Measurements from ENCODE around the gene ANKS1B. TPM values are rescaled to one million over a fixed set of nuclear protein-coding genes. Genes with fewer than 3 reads are reported as not detected.

ANKS1B gene
- total RNA-seq, 1 experiment from 2014 or later: 0.54 TPM

GRCh38 chr12:98719515-98720504 is 1264.9 kb downstream of the ANKS1B start:
- Histone ChIP-seq H4K20me1 (ENCODE audit: insufficient read depth) (no peaks in the 10 kb centered on the region), H2AFZ (ENCODE audit: low read depth, low read length, poor library complexity, severe bottlenecking) (no peak overlapping the region), H3K79me2 (ENCODE audit: insufficient read depth, low read length) (no peaks in the 10 kb centered on the region), H3K9me3 (ENCODE audit: control insufficient read depth in 1 of 2, insufficient read depth in 1 of 2, low read depth in 1 of 2, low read length in 2 of 2) (no peaks in the 10 kb centered on the region), H3K27ac (ENCODE audit: low read depth, low read length) (no peak overlapping the region), H3K9me2 (ENCODE audit: insufficient read depth) (no peaks in the 10 kb centered on the region), H3K4me3 (replicated peaks in 1 of 2; ENCODE audit: low read depth in 1 of 2, low read length in 2 of 2) (no peak overlapping the region), H3K9ac (ENCODE audit: low read length) (no peak overlapping the region), H3K27me3 (ENCODE audit: insufficient read depth, low read length) (no peaks in the 10 kb centered on the region), H3K4me1 (ENCODE audit: control insufficient read depth in 1 of 2, insufficient read depth in 2 of 2, low read length in 2 of 2) (no peaks in the 10 kb centered on the region), H3K4me2 (ENCODE audit: low read length) (no peak overlapping the region), H3K36me3 (ENCODE audit: control insufficient read depth in 1 of 2, insufficient read depth in 2 of 2, low read length in 2 of 2) (peaks cover 0 to 18% of the 10 kb centered on the region in 2 experiments; a peak in 2 of 4 replicates)
- RAD21 ChIA-PET (ENCODE audit: low non-redundant PET in 1 of 2, low total read pairs in 2 of 2, uncharacterized antibody in 2 of 2, unreplicated experiment in 2 of 2): no interaction called here
- no peak for TF ChIP-seq TCF7L2 (IDR thresholded peaks at IDR 0.05; ENCODE audit: borderline replicate concordance, extremely low read depth, insufficient read depth, insufficient read length)
- no peak for TF ChIP-seq CEBPB (IDR thresholded peaks at IDR 0.05; ENCODE audit: low read depth)
- no peak for TF ChIP-seq ATF3 (IDR thresholded peaks at IDR 0.05)
- TF ChIP-seq ELF1 (IDR thresholded peaks at IDR 0.05; ENCODE audit: borderline replicate concordance, low read depth): no peak
- no peak for TF ChIP-seq ZFX (IDR thresholded peaks at IDR 0.05)
- TF ChIP-seq SP1 (IDR thresholded peaks at IDR 0.05; ENCODE audit: low read depth): no peak
- DNase-seq (ENCODE audit: low read depth, low spot score): no peak
- BruUV-seq (replicated peaks): no TSS peak
- intact Hi-C loops (cut with micrococcal nuclease): no loop called here
- POLR2A ChIA-PET: no interaction called here
- ATAC-seq: no peak
- CTCF ChIA-PET: no interaction called here

- Histone ChIP-seq H3K9ac (ENCODE audit: low read length) (no peak overlapping the region), H3K4me3 (replicated peaks in 1 of 2; ENCODE audit: low read depth in 1 of 2, low read length in 2 of 2) (no peak overlapping the region), H3K4me1 (ENCODE audit: control insufficient read depth in 1 of 2, insufficient read depth in 2 of 2, low read length in 2 of 2) (no peaks in the 10 kb centered on the region), H3K27ac (ENCODE audit: low read depth, low read length) (no peak overlapping the region), H3K9me3 (ENCODE audit: control insufficient read depth in 1 of 2, insufficient read depth in 1 of 2, low read depth in 1 of 2, low read length in 2 of 2) (no peaks in the 10 kb centered on the region), H3K36me3 (ENCODE audit: control insufficient read depth in 1 of 2, insufficient read depth in 2 of 2, low read length in 2 of 2) (peaks cover 0 to 3% of the 10 kb centered on the region in 2 experiments; a peak in 1 of 4 replicates), H3K79me2 (ENCODE audit: insufficient read depth, low read length) (no peaks in the 10 kb centered on the region), H2AFZ (ENCODE audit: low read depth, low read length, poor library complexity, severe bottlenecking) (no peak overlapping the region), H3K9me2 (ENCODE audit: insufficient read depth) (no peaks in the 10 kb centered on the region), H3K4me2 (ENCODE audit: low read length) (no peak overlapping the region), H3K27me3 (ENCODE audit: insufficient read depth, low read length) (no peaks in the 10 kb centered on the region), H4K20me1 (ENCODE audit: insufficient read depth) (no peaks in the 10 kb centered on the region)
- RAD21 ChIA-PET (ENCODE audit: low non-redundant PET in 1 of 2, low total read pairs in 2 of 2, uncharacterized antibody in 2 of 2, unreplicated experiment in 2 of 2): no interaction called here
- TF ChIP-seq FOSL1 (IDR thresholded peaks at IDR 0.05; ENCODE audit: low read depth) (no peak), ZBTB33 (IDR thresholded peaks at IDR 0.05; ENCODE audit: extremely low read depth, insufficient replicate concordance, low read length) (no peak), CBX3 (IDR thresholded peaks at IDR 0.05; ENCODE audit: low read depth) (no peak), ATF3 (IDR thresholded peaks at IDR 0.05) (no peak), JUND (IDR thresholded peaks at IDR 0.05) (no peak), SP1 (IDR thresholded peaks at IDR 0.05; ENCODE audit: low read depth) (no peak), YY1 (IDR thresholded peaks at IDR 0.05; ENCODE audit: extremely low read depth, insufficient replicate concordance, low read depth, low read length) (no peak), POLR2A (IDR thresholded peaks at IDR 0.05; ENCODE audit: borderline replicate concordance, extremely low read depth, insufficient read depth, insufficient read length) (no peak), EGR1 (IDR thresholded peaks at IDR 0.05; ENCODE audit: low read depth) (no peak)
- POLR2A ChIA-PET: no interaction called here
- no TSS peak for BruUV-seq (replicated peaks)
- CTCF ChIA-PET: no interaction called here
- intact Hi-C loops (cut with micrococcal nuclease): no loop called here
- no peak for ATAC-seq
- no peak for DNase-seq (ENCODE audit: low read depth, low spot score)
Observed at GRCh38 chr12:98714426-98714825, 1270.3 kb downstream of the ANKS1B start.

Measured in HCT116 (cell line).